ENCODE results near the gene SPAG4. TPM values are rescaled to one million over a fixed set of nuclear protein-coding genes. Genes with fewer than 3 reads are reported as not detected.
A peak's percentile ranks its signal among the peaks of the same experiment; 100 is the strongest.

Gene SPAG4
- polyA plus RNA-seq, 1 donor: 1.5 TPM

DNA sequence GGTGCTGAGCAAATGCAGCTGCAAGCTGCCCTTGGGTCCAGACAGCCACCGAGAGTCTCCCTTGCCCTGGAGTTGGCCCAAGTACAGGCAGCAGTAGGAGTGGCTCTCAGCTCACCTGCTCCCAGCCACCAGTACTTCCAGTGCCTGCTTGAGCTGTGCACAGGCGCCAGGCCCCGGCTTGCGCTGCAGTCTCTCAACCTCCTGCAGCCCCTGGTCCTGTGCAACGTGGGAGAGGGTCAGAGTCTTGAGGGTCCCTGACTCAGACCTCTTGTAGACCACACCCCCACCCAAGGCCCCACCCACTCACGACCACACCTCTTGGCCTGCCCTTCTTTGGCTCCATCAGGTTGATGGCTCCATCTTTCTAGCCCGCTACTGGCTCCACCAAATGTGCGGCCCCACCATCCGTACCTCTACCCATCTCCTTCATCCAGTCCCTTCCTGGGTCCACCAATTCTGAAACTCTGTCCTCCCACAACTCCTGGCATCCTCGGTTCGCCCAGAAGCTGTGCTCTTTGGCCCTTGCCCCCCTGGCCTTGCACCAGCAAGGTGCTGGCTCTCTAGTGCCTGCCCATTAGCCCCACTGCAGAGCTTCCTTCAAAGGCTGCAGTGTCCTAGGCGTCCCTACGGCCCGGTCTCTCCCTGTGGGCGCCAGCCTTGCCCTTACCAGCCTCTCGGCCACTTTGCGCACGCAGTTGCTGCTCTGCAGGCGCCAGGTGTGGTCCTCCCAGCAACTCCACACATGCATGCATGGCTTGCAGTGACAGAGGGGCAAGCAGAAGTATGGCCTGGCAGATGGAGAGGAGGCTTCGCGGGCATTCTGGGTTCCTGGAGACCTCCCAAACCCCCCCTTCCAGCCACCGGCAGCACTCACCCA lies 16.5 kb upstream of the SPAG4 start:
- DNase-seq: peak in 1 of 2 donors; percentile 24
- Histone ChIP-seq H3K4me3 (ENCODE audit: low read length) (no peak overlapping the region), H3K9me3 (ENCODE audit: control insufficient read depth, low read depth, low read length) (peaks cover 2% of the 10 kb centered on the region), H3K27me3 (ENCODE audit: control insufficient read depth, insufficient read depth, low read length) (peaks cover 28% of the 10 kb centered on the region), H3K36me3 (ENCODE audit: control insufficient read depth, insufficient read depth, low read length) (no peaks in the 10 kb centered on the region), H3K27ac (ENCODE audit: low read length) (no peak overlapping the region), H3K4me1 (ENCODE audit: control insufficient read depth, insufficient read depth, low read length) (peaks cover 12% of the 10 kb centered on the region)
- WGBS (ENCODE audit: insufficient coverage, low lambda C conversion rate): no CpG with 5 or more reads among the region's 22 CpGs

- WGBS (ENCODE audit: insufficient coverage, low lambda C conversion rate): no CpG with 5 or more reads among the region's 9 CpGs
These were observed 15.9 kb upstream of the SPAG4 start for GRCh38 chr20:35599776-35600120.

GRCh38 chr20:35600176-35600992 lies 15.2 kb upstream of the SPAG4 start:
- Histone ChIP-seq H3K4me3 (ENCODE audit: low read length) (peak overlapping the region; percentile 39), H3K36me3 (ENCODE audit: control insufficient read depth, insufficient read depth, low read length) (no peaks in the 10 kb centered on the region), H3K27me3 (ENCODE audit: control insufficient read depth, insufficient read depth, low read length) (peaks cover 28% of the 10 kb centered on the region), H3K27ac (ENCODE audit: low read length) (no peak overlapping the region), H3K4me1 (ENCODE audit: control insufficient read depth, insufficient read depth, low read length) (peaks cover 16% of the 10 kb centered on the region), H3K9me3 (ENCODE audit: control insufficient read depth, low read depth, low read length) (peaks cover 2% of the 10 kb centered on the region)
- WGBS (ENCODE audit: insufficient coverage, low lambda C conversion rate): no CpG with 5 or more reads among the region's 34 CpGs
- DNase-seq: no peak

More at GRCh38 chr20:35599776-35600120, 15.9 kb upstream of the SPAG4 start:
- Histone ChIP-seq H3K4me1 (ENCODE audit: control insufficient read depth, insufficient read depth, low read length) (peaks cover 16% of the 10 kb centered on the region), H3K36me3 (ENCODE audit: control insufficient read depth, insufficient read depth, low read length) (no peaks in the 10 kb centered on the region), H3K27ac (ENCODE audit: low read length) (no peak overlapping the region), H3K4me3 (ENCODE audit: low read length) (no peak overlapping the region), H3K9me3 (ENCODE audit: control insufficient read depth, low read depth, low read length) (peaks cover 2% of the 10 kb centered on the region), H3K27me3 (ENCODE audit: control insufficient read depth, insufficient read depth, low read length) (peaks cover 28% of the 10 kb centered on the region)
- DNase-seq: no peak

DNA sequence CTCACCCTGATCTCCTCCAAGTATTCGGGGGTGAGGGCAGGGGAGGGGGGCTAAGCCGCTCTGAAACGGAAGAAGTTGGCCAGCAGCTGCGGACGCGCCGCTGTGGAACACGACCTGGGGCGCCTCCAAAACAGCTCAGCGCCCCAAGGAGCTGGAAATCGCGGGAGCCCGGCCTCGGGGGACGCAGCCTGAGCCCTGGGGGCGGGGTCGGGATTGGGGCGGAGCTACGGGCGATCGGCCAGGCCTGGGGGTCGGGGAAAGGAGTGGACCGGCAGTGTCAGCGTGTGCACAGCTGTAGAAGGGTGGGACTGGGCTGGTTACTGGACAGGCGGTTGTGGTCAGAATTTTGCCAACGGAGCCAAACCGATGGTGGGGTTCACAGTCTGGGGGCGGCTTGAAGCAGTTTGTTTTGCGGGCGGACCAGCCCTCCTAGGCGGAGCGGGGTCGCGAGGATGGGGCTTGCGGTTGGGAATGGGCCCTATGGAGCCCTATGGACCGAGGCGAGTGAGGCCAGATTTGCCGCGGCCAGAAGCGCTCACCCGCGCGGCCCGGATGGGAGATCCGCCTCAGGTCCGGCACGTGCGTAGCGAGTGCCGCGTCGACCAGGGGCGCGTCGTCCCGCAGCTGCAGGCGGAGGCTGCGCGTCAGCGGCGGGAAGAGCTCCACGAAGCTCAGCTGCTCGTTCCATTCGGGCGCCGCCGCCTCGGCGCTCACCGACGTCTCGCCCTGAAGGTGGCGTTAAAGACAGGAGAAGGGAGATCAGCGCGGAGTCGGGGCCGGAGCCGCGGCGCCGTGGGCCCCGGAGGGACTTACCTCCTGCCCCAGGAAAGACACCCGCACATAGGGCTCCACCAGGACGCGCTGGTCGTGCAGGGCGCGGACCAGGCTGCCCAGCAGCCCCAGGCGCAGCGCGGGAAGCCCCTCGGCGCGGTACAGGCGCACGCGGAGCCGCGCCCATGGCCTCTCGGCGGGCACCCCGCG lies 14.3 kb upstream of the SPAG4 start:
- WGBS (ENCODE audit: insufficient coverage, low lambda C conversion rate): no CpG with 5 or more reads among the region's 103 CpGs

DNA sequence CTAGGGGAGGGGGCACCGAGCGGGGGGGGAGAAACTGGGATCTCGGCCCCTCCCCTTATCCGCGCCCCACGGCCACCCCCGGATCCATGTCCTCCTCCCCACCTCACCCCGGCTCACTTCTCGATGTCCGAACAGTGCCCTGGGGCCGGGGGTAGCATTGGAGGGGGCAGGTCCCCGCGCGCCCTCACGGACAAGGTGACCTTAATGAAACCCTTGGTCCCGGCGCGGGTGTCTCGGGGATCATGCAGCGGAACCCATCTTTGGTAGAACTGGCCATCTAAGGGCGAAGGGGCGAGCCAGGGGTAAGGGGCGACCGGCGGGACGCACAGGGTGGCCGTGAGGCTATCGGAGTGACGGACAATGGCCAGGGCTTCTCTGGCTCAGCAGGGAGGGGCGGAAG lies 13.6 kb upstream of the SPAG4 start:
- peaks cover 16% of the 10 kb centered on the region for H3K4me1 ChIP-seq (ENCODE audit: control insufficient read depth, insufficient read depth, low read length)
- DNase-seq: no peak
- H3K9me3 ChIP-seq (ENCODE audit: control insufficient read depth, low read depth, low read length): peaks cover 2% of the 10 kb centered on the region
- no peaks in the 10 kb centered on the region for H3K36me3 ChIP-seq (ENCODE audit: control insufficient read depth, insufficient read depth, low read length)
- H3K4me3 ChIP-seq (ENCODE audit: low read length): peak overlapping the region; percentile 12
- H3K27ac ChIP-seq (ENCODE audit: low read length): no peak overlapping the region
- WGBS (ENCODE audit: insufficient coverage, low lambda C conversion rate): no CpG with 5 or more reads among the region's 30 CpGs
- peaks cover 28% of the 10 kb centered on the region for H3K27me3 ChIP-seq (ENCODE audit: control insufficient read depth, insufficient read depth, low read length)

More for the DNA sequence above, 14.3 kb upstream of the SPAG4 start:
- Histone ChIP-seq H3K9me3 (ENCODE audit: control insufficient read depth, low read depth, low read length) (peaks cover 2% of the 10 kb centered on the region), H3K27me3 (ENCODE audit: control insufficient read depth, insufficient read depth, low read length) (peaks cover 28% of the 10 kb centered on the region), H3K4me1 (ENCODE audit: control insufficient read depth, insufficient read depth, low read length) (peaks cover 16% of the 10 kb centered on the region), H3K36me3 (ENCODE audit: control insufficient read depth, insufficient read depth, low read length) (no peaks in the 10 kb centered on the region), H3K27ac (ENCODE audit: low read length) (no peak overlapping the region), H3K4me3 (ENCODE audit: low read length) (peak overlapping the region; percentile 39)
- peak; percentile 77 to 83 for DNase-seq

DNA sequence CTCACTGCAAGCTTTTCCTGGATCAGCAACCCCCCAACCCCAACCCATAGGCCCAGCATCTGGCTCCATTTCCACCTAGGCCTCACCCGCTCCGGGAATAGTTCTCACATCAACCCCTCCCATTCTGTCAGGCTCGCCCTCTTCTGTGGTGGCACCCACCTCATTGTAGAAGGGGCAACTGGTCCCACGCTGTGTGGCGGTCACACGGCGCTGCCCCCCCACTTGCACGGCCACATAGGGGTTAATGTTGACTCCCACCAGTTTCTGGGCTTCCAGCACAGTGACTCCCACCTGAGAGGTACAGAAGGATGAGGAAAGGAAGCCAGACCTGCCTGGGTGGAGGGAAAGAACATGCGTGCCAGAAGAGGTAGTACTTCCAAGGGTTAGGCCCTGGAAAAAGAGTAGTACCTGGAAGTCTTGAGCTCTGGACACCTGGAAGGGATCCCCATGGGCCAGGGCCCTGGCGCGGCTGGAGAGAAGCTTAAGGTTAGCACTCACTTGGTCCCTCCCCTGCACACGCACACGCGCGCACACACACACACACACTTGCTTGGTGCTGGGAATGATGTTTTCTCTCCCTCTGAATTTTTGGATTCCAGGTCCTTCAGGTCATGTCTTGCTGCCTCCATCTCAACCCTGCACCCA lies 12.7 kb upstream of the SPAG4 start:
- no peak overlapping the region for H3K27ac ChIP-seq (ENCODE audit: low read length)
- peaks cover 2% of the 10 kb centered on the region for H3K9me3 ChIP-seq (ENCODE audit: control insufficient read depth, low read depth, low read length)
- H3K4me1 ChIP-seq (ENCODE audit: control insufficient read depth, insufficient read depth, low read length): peaks cover 16% of the 10 kb centered on the region
- no peak overlapping the region for H3K4me3 ChIP-seq (ENCODE audit: low read length)
- peaks cover 28% of the 10 kb centered on the region for H3K27me3 ChIP-seq (ENCODE audit: control insufficient read depth, insufficient read depth, low read length)
- WGBS (ENCODE audit: insufficient coverage, low lambda C conversion rate): no CpG with 5 or more reads among the region's 15 CpGs
- DNase-seq: no peak
- H3K36me3 ChIP-seq (ENCODE audit: control insufficient read depth, insufficient read depth, low read length): no peaks in the 10 kb centered on the region

DNA sequence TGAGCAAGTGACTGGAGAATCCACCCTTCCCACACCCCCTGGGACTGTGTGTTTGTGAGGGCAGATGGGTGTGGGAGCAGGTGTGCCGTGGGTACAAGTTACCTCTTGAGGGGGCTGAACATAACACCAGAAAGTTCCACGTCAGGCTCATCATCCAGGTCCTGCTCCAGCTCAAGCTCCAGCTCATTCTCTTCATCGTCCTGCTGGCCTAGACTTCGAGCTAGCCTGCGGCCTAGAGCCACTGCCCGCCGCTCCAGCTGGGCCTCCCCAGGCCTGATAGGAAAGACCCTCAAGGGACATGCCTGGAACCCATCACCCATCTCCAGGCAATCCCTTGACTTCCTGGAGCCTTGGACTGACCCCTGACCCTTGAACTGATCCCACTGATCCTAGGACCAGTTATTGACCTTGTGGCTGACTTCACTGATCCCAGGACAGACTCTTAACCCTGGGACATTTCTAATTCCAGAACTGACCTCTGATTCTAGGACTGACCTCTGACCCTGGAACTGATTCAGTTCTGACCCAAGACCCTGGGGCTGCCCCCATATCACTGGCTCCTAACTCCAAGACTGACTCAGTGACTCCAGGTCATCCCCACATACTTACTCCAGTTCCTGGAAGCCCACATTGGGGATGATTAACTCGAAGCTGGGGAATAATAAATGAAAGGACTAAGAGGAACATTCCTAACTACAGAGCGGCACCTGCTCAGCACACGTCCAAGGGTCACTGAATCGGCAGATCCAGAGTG lies 11.8 kb upstream of the SPAG4 start:
- Histone ChIP-seq H3K27ac (ENCODE audit: low read length) (no peak overlapping the region), H3K9me3 (ENCODE audit: control insufficient read depth, low read depth, low read length) (peaks cover 2% of the 10 kb centered on the region), H3K4me3 (ENCODE audit: low read length) (no peak overlapping the region), H3K4me1 (ENCODE audit: control insufficient read depth, insufficient read depth, low read length) (peaks cover 16% of the 10 kb centered on the region), H3K27me3 (ENCODE audit: control insufficient read depth, insufficient read depth, low read length) (peaks cover 28% of the 10 kb centered on the region), H3K36me3 (ENCODE audit: control insufficient read depth, insufficient read depth, low read length) (no peaks in the 10 kb centered on the region)
- WGBS (ENCODE audit: insufficient coverage, low lambda C conversion rate): no CpG with 5 or more reads among the region's 11 CpGs
- peak in 1 of 2 donors; percentile 49 for DNase-seq

DNA sequence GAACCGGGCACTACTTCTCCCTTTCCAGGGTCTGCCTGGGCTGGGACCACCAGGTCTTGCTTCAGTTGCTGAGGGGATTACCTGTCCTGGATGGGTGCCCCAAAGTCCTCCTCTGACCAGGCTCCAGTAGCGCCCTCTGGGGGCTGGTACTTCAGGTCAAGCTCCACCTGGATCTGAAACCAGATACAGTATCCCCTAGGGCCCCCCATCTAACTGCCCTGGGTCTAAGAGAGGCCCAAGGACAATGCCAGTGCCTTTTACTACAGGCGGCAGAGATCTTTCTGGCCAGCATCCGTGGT lies 11.2 kb upstream of the SPAG4 start:
- Histone ChIP-seq H3K27me3 (ENCODE audit: control insufficient read depth, insufficient read depth, low read length) (peaks cover 28% of the 10 kb centered on the region), H3K9me3 (ENCODE audit: control insufficient read depth, low read depth, low read length) (peaks cover 2% of the 10 kb centered on the region), H3K4me3 (ENCODE audit: low read length) (no peak overlapping the region), H3K27ac (ENCODE audit: low read length) (no peak overlapping the region), H3K4me1 (ENCODE audit: control insufficient read depth, insufficient read depth, low read length) (peaks cover 16% of the 10 kb centered on the region), H3K36me3 (ENCODE audit: control insufficient read depth, insufficient read depth, low read length) (no peaks in the 10 kb centered on the region)
- no CpG with 5 or more reads among the region's 4 CpGs for WGBS (ENCODE audit: insufficient coverage, low lambda C conversion rate)
- peak in 1 of 2 donors; percentile 44 for DNase-seq

GRCh38 chr20:35606127-35606526 lies 9.5 kb upstream of the SPAG4 start:
- DNase-seq: no peak
- H3K4me1 ChIP-seq (ENCODE audit: control insufficient read depth, insufficient read depth, low read length): peaks cover 10% of the 10 kb centered on the region
- no peak overlapping the region for H3K27ac ChIP-seq (ENCODE audit: low read length)
- H3K4me3 ChIP-seq (ENCODE audit: low read length): no peak overlapping the region
- H3K27me3 ChIP-seq (ENCODE audit: control insufficient read depth, insufficient read depth, low read length): peaks cover 14% of the 10 kb centered on the region
- WGBS (ENCODE audit: insufficient coverage, low lambda C conversion rate): no CpG with 5 or more reads among the region's 4 CpGs
- H3K36me3 ChIP-seq (ENCODE audit: control insufficient read depth, insufficient read depth, low read length): no peaks in the 10 kb centered on the region
- no peaks in the 10 kb centered on the region for H3K9me3 ChIP-seq (ENCODE audit: control insufficient read depth, low read depth, low read length)

Data from large intestine (tissue), 3 donors.